GM21526 (cell line): ENCODE data around the gene CCNO.

Experiments
- ATAC-seq: cut with Tn5 transposase; IDR thresholded peaks from one replicate; pipeline ENCODE4 v1.9.1; 2021; ENCODE audit warnings: moderate library complexity; ENCODE audit not compliant: unreplicated experiment, low FRiP score

The CCNO gene

DNA sequence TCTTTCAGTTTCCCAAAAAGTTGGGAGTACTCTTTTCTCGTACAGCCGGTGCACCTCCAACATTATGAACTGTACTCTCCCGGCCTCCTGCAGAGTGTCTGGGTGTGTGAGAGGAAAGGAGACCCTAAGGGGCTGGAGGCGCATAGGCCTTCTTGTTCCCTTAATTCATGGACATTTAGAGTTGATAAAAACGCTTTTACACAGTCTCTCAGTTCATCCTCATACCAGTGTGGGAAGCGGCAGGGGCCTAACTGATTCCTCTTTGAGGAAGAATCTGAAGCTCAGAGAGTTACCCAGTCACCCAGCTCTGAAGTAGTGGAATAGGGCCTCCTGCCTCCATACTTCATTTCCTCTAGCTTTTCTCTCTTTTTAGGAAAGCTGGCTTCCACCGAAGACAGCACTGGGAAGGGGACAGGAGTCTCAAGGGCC, 9.6 kb downstream of the CCNO start:
- ATAC-seq, result no peak

- ATAC-seq, result no peak
Observed at GRCh38 chr5:55222985-55223811, 10.2 kb downstream of the CCNO start.

DNA sequence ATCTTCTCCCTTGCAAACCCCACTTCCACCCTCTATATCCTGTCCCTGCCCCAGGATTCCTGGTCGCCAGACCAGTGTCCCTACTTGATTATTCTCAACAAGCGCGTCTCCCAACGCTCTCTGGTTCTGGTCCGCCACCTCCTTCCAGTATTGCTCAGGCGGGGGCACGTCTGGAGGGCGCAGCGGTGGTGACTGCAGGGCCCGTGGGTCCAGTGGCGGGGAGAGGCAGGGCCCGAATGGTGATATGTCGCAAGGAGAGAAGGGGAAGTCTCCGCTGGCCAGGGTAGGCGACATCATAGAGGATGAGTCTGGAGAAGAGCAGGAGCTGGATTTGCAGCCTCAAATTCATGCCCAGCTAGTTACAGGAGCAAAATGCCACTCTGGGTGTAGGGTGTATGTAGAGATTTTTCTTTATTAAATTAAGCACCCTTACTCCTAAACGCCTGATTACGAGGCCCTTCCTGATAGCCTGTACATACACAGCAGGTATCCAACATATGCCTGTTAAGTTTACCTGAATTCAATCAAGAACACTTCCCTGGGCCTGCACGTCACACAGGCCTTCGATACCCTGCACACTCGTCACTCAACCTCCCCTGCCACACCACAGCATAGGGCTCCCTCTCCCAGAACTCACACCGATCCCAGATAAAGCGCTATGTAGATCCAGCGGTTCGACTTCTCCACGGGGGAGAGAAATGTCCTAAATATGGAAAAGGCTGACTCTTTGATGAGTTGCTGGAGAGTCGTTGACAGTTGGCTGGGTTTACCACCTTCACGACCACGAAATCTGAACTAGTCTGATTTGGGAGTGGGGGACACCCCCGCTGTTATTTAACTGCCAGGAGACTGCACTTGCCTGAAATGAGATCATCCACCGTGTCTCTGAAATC, 11.1 kb downstream of the CCNO start:
- no peak for ATAC-seq

DNA sequence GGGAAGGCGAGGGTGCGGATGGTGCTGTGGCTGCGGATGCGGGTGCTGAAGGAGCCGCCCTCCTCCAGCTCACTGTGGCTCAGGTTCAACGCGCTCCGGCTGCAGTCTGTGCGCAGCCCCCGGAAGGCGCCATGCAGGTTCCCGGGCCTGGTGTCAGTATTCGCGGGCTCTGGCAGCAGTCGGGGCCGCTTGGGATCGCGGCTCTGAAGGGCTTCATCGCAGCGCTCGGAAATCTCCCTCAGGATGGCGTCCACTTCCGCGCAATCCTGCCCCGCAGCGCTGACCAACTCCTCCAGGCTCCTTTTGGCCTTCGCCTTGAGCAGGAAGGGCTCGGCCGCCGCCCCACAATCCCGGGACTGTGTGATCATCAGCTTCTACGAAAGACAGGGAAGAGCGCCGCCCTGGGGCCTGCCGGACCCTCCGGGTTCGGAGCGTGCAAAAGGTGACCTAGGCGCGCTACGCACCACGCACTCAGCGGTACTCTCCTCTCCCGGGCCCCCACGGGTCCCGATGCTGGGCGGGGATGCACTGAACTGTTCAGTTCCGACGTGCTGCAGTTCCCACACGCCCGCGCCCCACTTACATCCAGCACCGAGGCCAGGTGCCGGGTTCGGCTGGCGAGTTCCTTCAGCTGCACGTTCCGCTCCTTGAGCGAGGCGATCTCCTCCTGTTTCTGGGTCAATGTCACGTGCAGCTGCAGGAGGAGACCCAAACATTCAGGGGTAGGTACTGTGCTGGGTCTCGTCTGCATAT, 12.8 kb downstream of the CCNO start:
- ATAC-seq, result no peak

DNA sequence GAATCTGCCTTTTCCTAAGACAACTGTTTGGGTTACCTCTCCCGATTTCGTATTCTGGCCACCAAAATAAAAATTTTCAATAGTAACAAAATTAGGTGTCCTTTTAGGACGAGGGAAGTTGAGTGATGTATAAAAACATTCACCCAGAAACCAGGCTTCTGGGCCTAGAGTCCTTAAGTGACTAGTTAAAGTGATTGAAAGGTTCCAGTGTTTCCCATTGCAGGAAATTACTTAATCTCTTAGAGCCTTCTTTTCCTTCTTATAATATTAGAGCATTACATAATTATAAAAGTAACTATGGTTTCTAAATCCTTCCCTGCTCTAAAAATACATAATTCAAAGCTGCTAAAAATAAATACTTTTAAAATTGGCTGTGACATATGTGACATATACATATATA, 13.6 kb downstream of the CCNO start:
- no peak for ATAC-seq

DNA sequence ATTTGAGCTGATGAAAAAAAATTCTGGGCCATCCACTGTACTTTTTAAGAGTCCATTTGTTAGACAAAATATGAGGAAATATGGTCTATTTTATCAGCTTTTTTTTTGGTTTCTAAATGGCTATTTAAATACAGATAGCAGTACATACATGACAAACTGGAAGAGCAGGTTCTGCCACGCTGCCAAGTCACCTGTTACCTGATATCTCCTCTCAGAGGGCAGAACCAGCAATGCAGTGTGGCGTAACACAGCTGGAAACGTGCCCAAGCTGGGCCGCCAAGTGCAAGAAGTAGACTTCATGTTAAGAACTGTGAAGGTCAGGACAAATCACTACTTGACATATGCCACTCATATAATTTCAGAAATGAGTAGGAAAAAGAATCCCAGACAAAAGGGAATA, 14.4 kb downstream of the CCNO start:
- ATAC-seq, result no peak

GRCh38 chr5:55211184-55211874, 22.1 kb downstream of the CCNO start:
- no peak for ATAC-seq

GRCh38 chr5:55205001-55205400, 28.4 kb downstream of the CCNO start:
- no peak for ATAC-seq

DNA sequence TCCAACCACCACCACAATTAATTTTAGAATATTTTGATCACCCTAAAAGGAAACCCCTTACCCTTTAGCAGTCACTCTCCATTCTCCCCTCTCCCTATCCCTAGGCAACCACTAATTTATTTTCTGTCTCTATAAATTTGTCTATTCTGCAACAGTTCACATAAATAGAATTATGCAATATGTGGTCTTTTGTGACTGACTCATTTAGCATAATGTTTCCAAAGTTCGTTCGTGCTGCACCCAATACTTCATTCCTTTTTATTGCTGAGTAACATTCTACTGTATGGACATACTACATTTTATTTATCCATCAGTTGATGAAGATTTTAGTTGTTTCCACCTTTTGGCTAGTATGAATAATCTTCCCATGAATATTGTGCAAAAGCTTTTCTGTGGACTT, 42.2 kb downstream of the CCNO start:
- no peak for ATAC-seq

- no peak for ATAC-seq
Observed at GRCh38 chr5:55188656-55189540, 44.5 kb downstream of the CCNO start.

DNA sequence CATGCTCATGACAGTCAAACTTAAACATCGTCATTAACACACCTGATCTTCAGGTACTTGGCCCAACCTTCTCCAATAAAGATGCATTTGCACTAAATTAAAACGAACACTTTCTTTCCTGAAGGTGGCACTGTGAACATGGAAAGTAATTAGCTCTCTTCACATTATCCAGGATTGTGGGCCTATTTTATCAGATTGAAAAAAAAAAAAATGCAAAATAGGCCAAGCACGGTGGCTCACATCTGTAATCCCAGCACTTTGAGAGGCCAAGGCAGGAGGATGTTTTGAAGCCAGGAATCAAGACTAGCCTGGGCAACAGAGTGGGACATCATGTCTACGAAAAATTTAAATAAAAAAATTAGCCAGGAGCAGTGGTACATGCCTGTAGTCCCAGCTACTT, 46.0 kb downstream of the CCNO start:
- no peak for ATAC-seq
